ENCODE measurements around the gene SLC17A2.

GRCh38 chr6:25963426-25964123 lies 33.1 kb upstream of the SLC17A2 start:
- TF ChIP-seq CTCF (IDR thresholded peaks at IDR 0.05; ENCODE audit: low read length) (no peak), EZH2 (optimal IDR thresholded peaks at IDR 0.05; ENCODE audit: low read depth, low read length) (no peak)
